Measurements from ENCODE around the gene RFC1. TPM values are rescaled to one million over a fixed set of nuclear protein-coding genes. Genes with fewer than 3 reads are reported as not detected.

The RFC1 gene
- total and polyA plus RNA-seq, 4 donors: 11.0 to 75.3 (median 25.9) TPM

GRCh38 chr4:39349326-39349725 lies 16.8 kb downstream of the RFC1 start:
- ATAC-seq (ENCODE audit: insufficient read depth, low FRiP score) (no peak), DNase-seq (no peak)
- Histone ChIP-seq H3K36me3 (ENCODE audit: control insufficient read depth in 4 of 4, insufficient read depth in 4 of 4, low read length in 4 of 4) (peaks cover 1 to 28% (median 10%) of the 10 kb centered on the region in 4 donors), H3K9me3 (ENCODE audit: control insufficient read depth in 4 of 4, insufficient read depth in 3 of 4, low read length in 3 of 4) (no peaks in the 10 kb centered on the region), H3K27ac (ENCODE audit: low read depth in 1 of 2, low read length in 1 of 2) (no peak overlapping the region), H3K4me3 (no peak overlapping the region), H3K4me1 (ENCODE audit: control insufficient read depth in 5 of 5, insufficient read depth in 5 of 5, low read length in 5 of 5) (peaks cover 0 to 11% (median 7%) of the 10 kb centered on the region in 5 donors), H3K27me3 (ENCODE audit: control insufficient read depth in 3 of 3, insufficient read depth in 3 of 3, low read length in 2 of 3) (no peaks in the 10 kb centered on the region), H3K9ac (ENCODE audit: insufficient read depth in 1 of 2, low read length in 2 of 2) (no peak overlapping the region)
- no peak for TF ChIP-seq CTCF (IDR thresholded peaks at IDR 0.05; ENCODE audit: control extremely low read depth, extremely low read depth)
- 96 to 98% methylated on average over 2 of the region's 2 CpGs for WGBS, 2 donors

GRCh38 chr4:39348371-39349315 lies 17.5 kb downstream of the RFC1 start:
- H3K27ac ChIP-seq (ENCODE audit: low read depth in 1 of 2, low read length in 1 of 2): no peak overlapping the region

GRCh38 chr4:39346856-39347519 lies 19.2 kb downstream of the RFC1 start:
- H3K27ac ChIP-seq (ENCODE audit: low read depth in 1 of 2, low read length in 1 of 2): no peak overlapping the region
- H3K27me3 ChIP-seq (ENCODE audit: control insufficient read depth in 3 of 3, insufficient read depth in 3 of 3, low read length in 2 of 3): no peaks in the 10 kb centered on the region
- 67 to 84% methylated on average over 3 of the region's 3 CpGs for WGBS, 2 donors
- no peak overlapping the region for H3K9ac ChIP-seq (ENCODE audit: insufficient read depth in 1 of 2, low read length in 2 of 2)
- peaks cover 1 to 31% (median 10%) of the 10 kb centered on the region in 4 donors for H3K36me3 ChIP-seq (ENCODE audit: control insufficient read depth in 4 of 4, insufficient read depth in 4 of 4, low read length in 4 of 4)
- no peak for TF ChIP-seq CTCF (IDR thresholded peaks at IDR 0.05; ENCODE audit: control extremely low read depth, extremely low read depth)
- H3K9me3 ChIP-seq (ENCODE audit: control insufficient read depth in 4 of 4, insufficient read depth in 3 of 4, low read length in 3 of 4): no peaks in the 10 kb centered on the region
- DNase-seq (no peak), ATAC-seq (ENCODE audit: insufficient read depth, low FRiP score) (no peak)
- no peak overlapping the region for H3K4me3 ChIP-seq
- peaks cover 0 to 6% (median 0%) of the 10 kb centered on the region in 5 donors for H3K4me1 ChIP-seq (ENCODE audit: control insufficient read depth in 5 of 5, insufficient read depth in 5 of 5, low read length in 5 of 5)

More at GRCh38 chr4:39348371-39349315, 17.5 kb downstream of the RFC1 start:
- peaks cover 0 to 6% (median 1%) of the 10 kb centered on the region in 5 donors for H3K4me1 ChIP-seq (ENCODE audit: control insufficient read depth in 5 of 5, insufficient read depth in 5 of 5, low read length in 5 of 5)
- H3K9me3 ChIP-seq (ENCODE audit: control insufficient read depth in 4 of 4, insufficient read depth in 3 of 4, low read length in 3 of 4): no peaks in the 10 kb centered on the region
- peaks cover 1 to 28% (median 10%) of the 10 kb centered on the region in 4 donors for H3K36me3 ChIP-seq (ENCODE audit: control insufficient read depth in 4 of 4, insufficient read depth in 4 of 4, low read length in 4 of 4)
- H3K27me3 ChIP-seq (ENCODE audit: control insufficient read depth in 3 of 3, insufficient read depth in 3 of 3, low read length in 2 of 3): no peaks in the 10 kb centered on the region
- ATAC-seq (ENCODE audit: insufficient read depth, low FRiP score) (no peak), DNase-seq (no peak)
- no peak for TF ChIP-seq CTCF (IDR thresholded peaks at IDR 0.05; ENCODE audit: control extremely low read depth, extremely low read depth)
- 95 to 98% methylated on average over 4 of the region's 4 CpGs for WGBS, 2 donors
- no peak overlapping the region for H3K9ac ChIP-seq (ENCODE audit: insufficient read depth in 1 of 2, low read length in 2 of 2)
- no peak overlapping the region for H3K4me3 ChIP-seq

Measured in lung (tissue), 12 donors.